B cell (primary cell): ENCODE data around the gene DNAJC8. TPM values are rescaled to one million over a fixed set of nuclear protein-coding genes. Genes with fewer than 3 reads are reported as not detected.

Experiments used
- ATAC-seq: fragments of 200-7000 bp; cut with Tn5 transposase; one replicate; pipeline ENCODE4 v1.10.0; 2021; ENCODE audit warnings: low read depth, mild to moderate bottlenecking, moderate number of reproducible peaks, moderate library complexity
- CTCF ChIA-PET: fragments of 350-600 bp; sonication (Branson Sonifier 250); formaldehyde crosslinking; loops from one replicate; lab custom pipeline; 2021; ENCODE audit warnings: antibody characterized with exemption, inconsistent platforms; lab: Charles Lee
- POLR2A ChIA-PET: fragments of 350-600 bp; sonication (Branson Sonifier 250); formaldehyde crosslinking; loops from one replicate; lab custom pipeline; 2021; ENCODE audit warnings: antibody characterized with exemption; lab: Charles Lee
- DNase-seq: peaks from one replicate; pipeline ENCODE4 v3.0.0; 2013
- H2AFZ ChIP-seq: 2 replicates; pipeline ENCODE4 v1.6.1; 2012; ENCODE audit warnings: mild to moderate bottlenecking, low read depth, low read length; ENCODE audit not compliant: insufficient read depth, poor library complexity, severe bottlenecking
- H3K27ac ChIP-seq, 2 donors: 1 replicate in 1 of 2; 2 replicates in 1 of 2; pipeline ENCODE4 v1.5.1; 2012 to 2013; ENCODE audit warnings: low read length in 2 of 2, mild to moderate bottlenecking in 2 of 2, moderate library complexity in 1 of 2
- H3K27me3 ChIP-seq, 4 experiments: fragments of 200-600 bp in 1 of 4; sonication (generic) in 1 of 4; replicated peaks in 1 of 4; 1 replicate in 2 of 4; 2 replicates in 2 of 4; pipeline versions ENCODE4 v1.6.1 to v1.7.0; 2013 to 2016; ENCODE audit warnings: low read length in 3 of 4, mild to moderate bottlenecking in 2 of 4, mixed read lengths in 1 of 4, moderate library complexity in 1 of 4; ENCODE audit not compliant: insufficient read depth in 4 of 4, control insufficient read depth in 3 of 4; ENCODE audit errors: control extremely low read depth in 1 of 4
- H3K36me3 ChIP-seq, 2 experiments: replicated peaks in 1 of 2; 1 replicate in 1 of 2; 2 replicates in 1 of 2; pipeline versions ENCODE4 v1.6.1 to v1.7.1; 2013; ENCODE audit warnings: low read length in 1 of 2; ENCODE audit not compliant: insufficient read depth in 2 of 2, control insufficient read depth in 1 of 2; ENCODE audit errors: control extremely low read depth in 1 of 2, extremely low read depth in 1 of 2
- H3K4me1 ChIP-seq, 2 donors: fragments of 200-600 bp in 1 of 2; sonication (generic) in 1 of 2; 1 replicate in 1 of 2; 2 replicates in 1 of 2; pipeline versions ENCODE4 v1.5.1 to v1.6.1; 2013 to 2017; ENCODE audit warnings: low read length in 2 of 2; ENCODE audit not compliant: control insufficient read depth in 2 of 2, insufficient read depth in 2 of 2
- H3K4me2 ChIP-seq: replicated peaks from 2 replicates; pipeline ENCODE3; 2012; ENCODE audit warnings: mild to moderate bottlenecking, low read depth, low read length; ENCODE audit not compliant: poor library complexity, severe bottlenecking
- H3K4me3 ChIP-seq, 5 experiments: fragments of 200-600 bp in 1 of 5; sonication (generic) in 1 of 5; 1 replicate in 3 of 5; 2 replicates in 2 of 5; pipeline versions ENCODE4 v1.5.1 to v1.7.0; 2011 to 2016; ENCODE audit warnings: low read length in 4 of 5, mild to moderate bottlenecking in 4 of 5, low read depth in 2 of 5, control low read depth in 1 of 5, moderate library complexity in 1 of 5; ENCODE audit not compliant: insufficient read depth in 1 of 5; ENCODE audit errors: control extremely low read depth in 1 of 5, extremely low read depth in 1 of 5
- H3K79me2 ChIP-seq: fragments of 200-600 bp; sonication (generic); one replicate; pipeline ENCODE4 v1.6.0; 2016; ENCODE audit warnings: low read length; ENCODE audit not compliant: control insufficient read depth, insufficient read depth
- H3K9ac ChIP-seq: fragments of 200-600 bp; sonication (generic); 2 replicates; pipeline ENCODE4 v1.6.1; 2017; ENCODE audit warnings: mild to moderate bottlenecking, low read length, moderate library complexity
- H3K9me3 ChIP-seq, 3 donors: one replicate each; pipeline versions ENCODE4 v1.6.1 to v1.7.1; 2013; ENCODE audit warnings: low read length in 2 of 3; ENCODE audit not compliant: control insufficient read depth in 2 of 3, insufficient read depth in 1 of 3; ENCODE audit errors: control extremely low read depth in 1 of 3
- H4K20me1 ChIP-seq: 2 replicates; pipeline ENCODE4 v1.6.0; 2012; ENCODE audit warnings: mild to moderate bottlenecking, low read length; ENCODE audit not compliant: insufficient read depth, control insufficient read depth, poor library complexity, severe bottlenecking
- H3K27ac Mint-ChIP-seq: one replicate; pipeline ENCODE4 v1.8.0; 2021; ENCODE audit warnings: mixed read lengths
- H3K27me3 Mint-ChIP-seq: one replicate; pipeline ENCODE4 v1.8.0; 2021; ENCODE audit warnings: mixed read lengths
- H3K4me1 Mint-ChIP-seq: one replicate; pipeline ENCODE4 v1.8.0; 2021; ENCODE audit warnings: mixed read lengths
- H3K4me3 Mint-ChIP-seq: one replicate; pipeline ENCODE4 v1.8.0; 2021; ENCODE audit warnings: mixed read lengths
- H3K9me3 Mint-ChIP-seq: one replicate; pipeline ENCODE4 v1.8.0; 2022; ENCODE audit warnings: mixed read lengths; ENCODE audit not compliant: insufficient read depth
- CTCF ChIP-seq: fragments of 200-600 bp; IDR thresholded peaks from one replicate; pipeline ENCODE4 v1.8.0; 2022; ENCODE audit warnings: antibody characterized with exemption, mild to moderate bottlenecking
- EZH2 ChIP-seq: IDR thresholded peaks from 2 replicates; pipeline ENCODE4 v1.6.1; 2012; ENCODE audit warnings: borderline replicate concordance, low read depth, mild to moderate bottlenecking, moderate library complexity, low read length; ENCODE audit not compliant: insufficient read depth, poor library complexity, severe bottlenecking
- WGBS: methylation state at CpG from one replicate; pipeline ENCODE4 v1.1.5; 2013; ENCODE audit warnings: missing lambda C conversion rate; ENCODE audit not compliant: insufficient coverage; 5-methylcytosine and 5-hydroxymethylcytosine counted together
- intact Hi-C: fragments of 100-400 bp; cut with micrococcal nuclease; formaldehyde crosslinking; loops from one replicate; pipeline ENCODE4 v1.10.0; 2022
- polyA plus RNA-seq: library from polyadenylated mRNA; depleted of rRNA; stranded (reverse); fragments of >200 nt; gene quantifications from 2 replicates; pipeline ENCODE4 v1.2.3, GENCODE V29; 2012
- total RNA-seq, 2 donors: library from RNA; stranded (reverse); fragments of 120-200 nt in 1 of 2; gene quantifications; 1 replicate in 1 of 2; 2 replicates in 1 of 2; pipeline versions ENCODE4 v1.2.3 to v1.2.4, GENCODE V29; 2013 to 2022

DNAJC8 gene
- total and polyA plus RNA-seq, 2 donors (not counting 1 experiment from before 2014, with no cell fraction given) = 26.3 to 74.6 TPM

- Mint-ChIP-seq H3K9me3 (no peaks in the 10 kb centered on the region), H3K4me3 (peak overlapping the region; percentile 66), H3K27ac (peak overlapping the region; percentile 78), H3K4me1 (peaks cover 49% of the 10 kb centered on the region), H3K27me3 (no peaks in the 10 kb centered on the region)
- H3K79me2 ChIP-seq = no peaks in the 10 kb centered on the region
- H3K9ac ChIP-seq = no peak overlapping the region
- H3K27ac ChIP-seq = peak overlapping the region; percentile 65 to 92
- TF ChIP-seq EZH2 (no peak), CTCF (no peak)
- H3K27me3 ChIP-seq = no peaks in the 10 kb centered on the region
- peaks cover 34 to 49% of the 10 kb centered on the region in 2 donors for H3K4me1 ChIP-seq
- ChIA-PET CTCF (interaction anchor here (0.8 to 2.1 kb wide), 3 partner anchors 8 to 35 kb away, joined by 4 to 11 read pairs (median 5); partner anchors contain the start of gene ATP5IF1), POLR2A (interaction anchor here (4.6 kb wide), 1 partner anchor 8 kb away, joined by 46 read pairs; the partner anchor contains the start of gene ATP5IF1)
- ATAC-seq (no peak), DNase-seq (no peak)
- WGBS = 83% methylated on average over 1 of the region's 2 CpGs
- H3K36me3 ChIP-seq = peaks cover 0 to 4% of the 10 kb centered on the region in 2 experiments
- no peaks in the 10 kb centered on the region for H3K9me3 ChIP-seq
- intact Hi-C loops = loop anchor here (10.0 kb wide), 1 partner anchor 401 kb away; the partner anchor contains the start of genes RNU11 and TAF12
- no peak overlapping the region for H2AFZ ChIP-seq
- H3K4me3 ChIP-seq = no peak overlapping the region
- H4K20me1 ChIP-seq = no peaks in the 10 kb centered on the region
- H3K4me2 ChIP-seq = peak overlapping the region; percentile 11
Observed at GRCh38 chr1:28243685-28244311, 11.0 kb upstream of the DNAJC8 start.

GRCh38 chr1:28241638-28242241 lies 8.9 kb upstream of the DNAJC8 start:
- no peak for DNase-seq
- H3K4me2 ChIP-seq = no peak overlapping the region
- H2AFZ ChIP-seq = no peak overlapping the region
- Mint-ChIP-seq H3K4me1 (peaks cover 32% of the 10 kb centered on the region), H3K4me3 (no peak overlapping the region), H3K27ac (no peak overlapping the region), H3K27me3 (no peaks in the 10 kb centered on the region), H3K9me3 (no peaks in the 10 kb centered on the region)
- TF ChIP-seq CTCF (no peak), EZH2 (no peak)
- peaks cover 1% of the 10 kb centered on the region for H3K79me2 ChIP-seq
- no peak overlapping the region for H3K4me3 ChIP-seq
- no peaks in the 10 kb centered on the region for H4K20me1 ChIP-seq
- WGBS = 86% methylated on average over 7 of the region's 10 CpGs
- ChIA-PET POLR2A (interaction anchor here (0.7 kb wide), 2 partner anchors 12 to 169 kb away, joined by 4 to 10 read pairs; no protein-coding TSS in a partner anchor), CTCF (no interaction called here)
- H3K9ac ChIP-seq = no peak overlapping the region
- intact Hi-C loops = loop anchor here (10.0 kb wide), 1 partner anchor 403 kb away; the partner anchor contains the start of genes RNU11 and TAF12
- H3K36me3 ChIP-seq = peaks cover 4 to 10% of the 10 kb centered on the region in 2 experiments
- no peaks in the 10 kb centered on the region for H3K9me3 ChIP-seq
- H3K27me3 ChIP-seq = no peaks in the 10 kb centered on the region
- ATAC-seq = no peak
- H3K4me1 ChIP-seq = peaks cover 30 to 43% of the 10 kb centered on the region in 2 donors
- no peak overlapping the region for H3K27ac ChIP-seq
